GM12878 (cell line): ENCODE results near the gene MST1. TPM values are rescaled to one million over a fixed set of nuclear protein-coding genes. Genes with fewer than 3 reads are reported as not detected.

ENCODE experiments used
- ATAC-seq: fragments of 200-7000 bp; cut with Tn5 transposase; 3 replicates; pipeline ENCODE4 v1.9.1; 2020; ENCODE audit warnings: mild to moderate bottlenecking, moderate library complexity
- BruUV-seq: library from RNA; stranded (reverse); fragments of 400-500 nt; replicated peaks from 2 replicates; lab custom pipeline; 2021; lab: Mats Ljungman, UMichigan
- CTCF ChIA-PET: fragments of 300-600 bp; sonication (Branson Sonifier 250); formaldehyde crosslinking; extraction: SDS; loops from one replicate; lab custom pipeline; 2021; ENCODE audit warnings: inconsistent platforms; lab: Yijun Ruan, JAX
- POLR2A ChIA-PET: fragments of 350-600 bp; formaldehyde crosslinking; extraction: SDS; loops from one replicate; lab custom pipeline; 2021; ENCODE audit warnings: inconsistent platforms; lab: Charles Lee
- RAD21 ChIA-PET: fragments of 300-600 bp; sonication (Branson Sonifier 250); formaldehyde crosslinking; loops from one replicate; lab custom pipeline; 2023; ENCODE audit warnings: antibody characterized with exemption; ENCODE audit not compliant: unreplicated experiment; lab: Charles Lee
- SMC1A ChIA-PET: fragments of 300-600 bp; sonication (Branson Sonifier 250); formaldehyde crosslinking; loops from one replicate; lab custom pipeline; 2023; ENCODE audit not compliant: unreplicated experiment, uncharacterized antibody; lab: Charles Lee
- DNase-seq: peaks from one replicate; pipeline ENCODE4 v3.0.0-alpha.2; 2011; ENCODE audit warnings: low read depth, low spot score
- FAIRE-seq: peaks from 3 replicates; lab custom pipeline; 2011; peaks lifted over from hg19 to GRCh38; lab: Jason Lieb, UNC
- H2AFZ ChIP-seq: 2 replicates; pipeline ENCODE4 v1.6.0; 2011; ENCODE audit warnings: low read depth, low read length, control low read depth; ENCODE audit not compliant: control insufficient read depth
- H3K27ac ChIP-seq: 2 replicates; pipeline ENCODE4 v1.5.1; 2011; ENCODE audit warnings: control low read depth; ENCODE audit not compliant: control insufficient read depth, insufficient read depth
- H3K27me3 ChIP-seq, 2 experiments: replicated peaks in 1 of 2; 2 replicates each; pipeline versions ENCODE4 v1.6.0 to v1.6.1; 2011; ENCODE audit warnings: low read length in 1 of 2; ENCODE audit not compliant: control insufficient read depth in 2 of 2, insufficient read depth in 2 of 2
- H3K36me3 ChIP-seq, 2 experiments: 2 replicates each; pipeline ENCODE4 v1.5.1; 2011; ENCODE audit warnings: low read length in 1 of 2; ENCODE audit not compliant: control insufficient read depth in 2 of 2, insufficient read depth in 2 of 2
- H3K4me1 ChIP-seq: 2 replicates; pipeline ENCODE4 v1.6.1; 2011; ENCODE audit warnings: mild to moderate bottlenecking, low read length, moderate library complexity, mixed read lengths; ENCODE audit not compliant: control insufficient read depth, insufficient read depth
- H3K4me2 ChIP-seq: 2 replicates; pipeline ENCODE4 v1.6.0; 2011; ENCODE audit warnings: control low read depth; ENCODE audit not compliant: control insufficient read depth, insufficient read depth
- H3K4me3 ChIP-seq: fragments of 200-600 bp; sonication (generic); 2 replicates; pipeline ENCODE4 v1.5.1; 2016
- H3K79me2 ChIP-seq: 2 replicates; pipeline ENCODE4 v1.6.0; 2011; ENCODE audit warnings: low read length; ENCODE audit not compliant: control insufficient read depth, insufficient read depth
- H3K9ac ChIP-seq: 2 replicates; pipeline ENCODE4 v1.8.0; 2011; ENCODE audit warnings: low read length, control low read depth, mixed read lengths; ENCODE audit not compliant: control insufficient read depth, insufficient read depth
- H3K9me3 ChIP-seq: replicated peaks from 3 replicates; pipeline ENCODE4 v1.5.1; 2011; ENCODE audit warnings: mild to moderate bottlenecking, low read length; ENCODE audit not compliant: control insufficient read depth, insufficient read depth
- H4K20me1 ChIP-seq: 2 replicates; pipeline ENCODE4 v1.6.0; 2011; ENCODE audit not compliant: control insufficient read depth, insufficient read depth
- CHD4 ChIP-seq: fragments of 200-600 bp; sonication (generic); IDR thresholded peaks from 2 replicates; pipeline ENCODE4 v1.6.1; 2016; ENCODE audit warnings: mild to moderate bottlenecking
- ETV6 ChIP-seq, 2 experiments: fragments of 450-650 bp in 1 of 2; IDR thresholded peaks in 1 of 2; conservative IDR thresholded peaks in 1 of 2; 2 replicates each; pipeline ENCODE4 v1.6.1; 2014; ENCODE audit warnings: antibody characterized with exemption in 1 of 2, borderline replicate concordance in 1 of 2, low read depth in 1 of 2, mild to moderate bottlenecking in 1 of 2, moderate library complexity in 1 of 2
- GATAD2B ChIP-seq: fragments of 450-650 bp; conservative IDR thresholded peaks from 2 replicates; pipeline ENCODE4 v1.6.1; 2017; ENCODE audit warnings: low read depth, mild to moderate bottlenecking, moderate library complexity
- MTA3 ChIP-seq: IDR thresholded peaks from 2 replicates; pipeline ENCODE4 v1.6.1; 2012; ENCODE audit warnings: low read length, inconsistent platforms, borderline replicate concordance
- NBN ChIP-seq: fragments of 450-650 bp; IDR thresholded peaks from 2 replicates; pipeline ENCODE4 v1.6.1; 2016
- NFYB ChIP-seq: IDR thresholded peaks from 2 replicates; pipeline ENCODE4 v1.6.1; 2011; ENCODE audit warnings: low read depth, mild to moderate bottlenecking, low read length, improper control_type of control experiment, moderate library complexity; ENCODE audit not compliant: insufficient read depth
- NR2C2 ChIP-seq: IDR thresholded peaks from 2 replicates; pipeline ENCODE4 v1.6.1; 2011; ENCODE audit warnings: borderline replicate concordance, low read depth; ENCODE audit not compliant: control insufficient read depth, insufficient read length
- TCF3 ChIP-seq: IDR thresholded peaks from 2 replicates; pipeline ENCODE4 v1.6.1; 2012; ENCODE audit warnings: low read depth, mild to moderate bottlenecking, low read length, borderline replicate concordance; ENCODE audit not compliant: insufficient read depth
- ZNF217 ChIP-seq: fragments of 450-650 bp; IDR thresholded peaks from 2 replicates; pipeline ENCODE4 v1.6.1; 2017; ENCODE audit warnings: antibody characterized with exemption, mild to moderate bottlenecking
- WGBS: methylation state at CpG from one replicate; pipeline ENCODE4 v1.1.6; 2016; ENCODE audit warnings: low lambda C conversion rate; ENCODE audit not compliant: insufficient replicate concordance, insufficient coverage; ENCODE audit errors: missing lambda C conversion rate; 5-methylcytosine and 5-hydroxymethylcytosine counted together
- in situ Hi-C: fragments of 300-500 bp; cut with MboI; formaldehyde crosslinking; loops from 9 replicates; pipeline ENCODE4 v1.14.3; 2018; ENCODE audit warnings: mixed read lengths
- intact Hi-C: fragments of 100-400 bp; cut with micrococcal nuclease; formaldehyde crosslinking; loops from one replicate; pipeline ENCODE4 v1.14.2; 2022; ENCODE audit not compliant: unreplicated experiment
- polyA plus RNA-seq, 11 experiments: library from polyadenylated mRNA; depleted of rRNA in 4 of 11; unstranded in 6 of 11; stranded (reverse) in 5 of 11; fragments of >200 nt; fragmentation: Nextera tagmentation in 4 of 11; fragmentation: Illumina TruSeq in 1 of 11; extraction: Ambion mirVana in 4 of 11; extraction: Trizol in 1 of 11; gene quantifications; 1 replicate in 1 of 11; 2 replicates in 10 of 11; pipeline versions ENCODE4 v1.2.1 to v1.2.3, GENCODE V29; 2011 to 2016; ENCODE audit warnings: inconsistent platforms in 2 of 11, missing spikeins in 2 of 11, low read depth in 1 of 11
- total RNA-seq, 4 experiments: library from RNA; depleted of rRNA in 3 of 4; stranded (reverse); fragments of >200 nt in 3 of 4; fragmentation: Illumina TruSeq in 1 of 4; extraction: Trizol in 1 of 4; gene quantifications; 2 replicates each; pipeline versions ENCODE4 v1.2.1 to v1.2.3, GENCODE V29; 2013 to 2021
- TF ChIP-seq, protein P1 (sequence below): IDR thresholded peaks from 2 replicates; pipeline ENCODE4 v1.6.1; 2012; ENCODE audit warnings: improper control_type of control experiment, low read depth, low read length; ENCODE audit not compliant: insufficient replicate concordance
- TF ChIP-seq, protein P2 (sequence below): fragments of 150-350 bp; IDR thresholded peaks from 2 replicates; pipeline ENCODE4 v1.6.1; 2014; ENCODE audit warnings: mild to moderate bottlenecking, low read depth, low read length
- TF ChIP-seq, protein P3 (sequence below): fragments of 450-650 bp; formaldehyde crosslinking; IDR thresholded peaks from 2 replicates; pipeline ENCODE4 v1.4.0; 2022; ENCODE audit warnings: mild to moderate bottlenecking, moderate library complexity

The MST1 gene
- total and polyA plus RNA-seq, 10 of the 15 experiments (the other 5 are each of a cell fraction or from before 2014, with no cell fraction given), result 1.2 to 25.5 (median 4.1) TPM

DNA sequence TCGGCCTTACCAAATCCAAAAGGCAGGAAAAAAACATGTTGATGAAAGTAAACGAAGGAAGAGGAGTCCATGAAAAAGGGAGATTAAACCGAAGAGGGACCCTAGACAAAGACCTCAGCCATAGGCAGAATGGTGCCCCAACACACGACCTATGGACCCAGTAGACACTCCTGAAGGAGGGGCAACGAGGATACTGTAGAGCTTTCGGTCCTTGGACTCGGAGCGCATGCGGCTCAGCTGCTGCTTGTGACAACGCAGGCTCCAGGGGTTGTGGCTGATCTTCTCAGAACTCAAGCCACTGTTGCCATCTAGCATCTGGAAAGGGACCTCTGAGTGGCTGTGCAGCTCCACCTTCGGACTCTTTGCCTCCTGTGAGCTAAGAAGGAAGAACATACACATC, 43.3 kb upstream of the MST1 start (continued):
- no peak for TF ChIP-seq NBN
- TF ChIP-seq, protein P1, sequence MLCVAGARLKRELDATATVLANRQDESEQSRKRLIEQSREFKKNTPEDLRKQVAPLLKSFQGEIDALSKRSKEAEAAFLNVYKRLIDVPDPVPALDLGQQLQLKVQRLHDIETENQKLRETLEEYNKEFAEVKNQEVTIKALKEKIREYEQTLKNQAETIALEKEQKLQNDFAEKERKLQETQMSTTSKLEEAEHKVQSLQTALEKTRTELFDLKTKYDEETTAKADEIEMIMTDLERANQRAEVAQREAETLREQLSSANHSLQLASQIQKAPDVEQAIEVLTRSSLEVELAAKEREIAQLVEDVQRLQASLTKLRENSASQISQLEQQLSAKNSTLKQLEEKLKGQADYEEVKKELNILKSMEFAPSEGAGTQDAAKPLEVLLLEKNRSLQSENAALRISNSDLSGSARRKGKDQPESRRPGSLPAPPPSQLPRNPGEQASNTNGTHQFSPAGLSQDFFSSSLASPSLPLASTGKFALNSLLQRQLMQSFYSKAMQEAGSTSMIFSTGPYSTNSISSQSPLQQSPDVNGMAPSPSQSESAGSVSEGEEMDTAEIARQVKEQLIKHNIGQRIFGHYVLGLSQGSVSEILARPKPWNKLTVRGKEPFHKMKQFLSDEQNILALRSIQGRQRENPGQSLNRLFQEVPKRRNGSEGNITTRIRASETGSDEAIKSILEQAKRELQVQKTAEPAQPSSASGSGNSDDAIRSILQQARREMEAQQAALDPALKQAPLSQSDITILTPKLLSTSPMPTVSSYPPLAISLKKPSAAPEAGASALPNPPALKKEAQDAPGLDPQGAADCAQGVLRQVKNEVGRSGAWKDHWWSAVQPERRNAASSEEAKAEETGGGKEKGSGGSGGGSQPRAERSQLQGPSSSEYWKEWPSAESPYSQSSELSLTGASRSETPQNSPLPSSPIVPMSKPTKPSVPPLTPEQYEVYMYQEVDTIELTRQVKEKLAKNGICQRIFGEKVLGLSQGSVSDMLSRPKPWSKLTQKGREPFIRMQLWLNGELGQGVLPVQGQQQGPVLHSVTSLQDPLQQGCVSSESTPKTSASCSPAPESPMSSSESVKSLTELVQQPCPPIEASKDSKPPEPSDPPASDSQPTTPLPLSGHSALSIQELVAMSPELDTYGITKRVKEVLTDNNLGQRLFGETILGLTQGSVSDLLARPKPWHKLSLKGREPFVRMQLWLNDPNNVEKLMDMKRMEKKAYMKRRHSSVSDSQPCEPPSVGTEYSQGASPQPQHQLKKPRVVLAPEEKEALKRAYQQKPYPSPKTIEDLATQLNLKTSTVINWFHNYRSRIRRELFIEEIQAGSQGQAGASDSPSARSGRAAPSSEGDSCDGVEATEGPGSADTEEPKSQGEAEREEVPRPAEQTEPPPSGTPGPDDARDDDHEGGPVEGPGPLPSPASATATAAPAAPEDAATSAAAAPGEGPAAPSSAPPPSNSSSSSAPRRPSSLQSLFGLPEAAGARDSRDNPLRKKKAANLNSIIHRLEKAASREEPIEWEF, result no peak

DNA sequence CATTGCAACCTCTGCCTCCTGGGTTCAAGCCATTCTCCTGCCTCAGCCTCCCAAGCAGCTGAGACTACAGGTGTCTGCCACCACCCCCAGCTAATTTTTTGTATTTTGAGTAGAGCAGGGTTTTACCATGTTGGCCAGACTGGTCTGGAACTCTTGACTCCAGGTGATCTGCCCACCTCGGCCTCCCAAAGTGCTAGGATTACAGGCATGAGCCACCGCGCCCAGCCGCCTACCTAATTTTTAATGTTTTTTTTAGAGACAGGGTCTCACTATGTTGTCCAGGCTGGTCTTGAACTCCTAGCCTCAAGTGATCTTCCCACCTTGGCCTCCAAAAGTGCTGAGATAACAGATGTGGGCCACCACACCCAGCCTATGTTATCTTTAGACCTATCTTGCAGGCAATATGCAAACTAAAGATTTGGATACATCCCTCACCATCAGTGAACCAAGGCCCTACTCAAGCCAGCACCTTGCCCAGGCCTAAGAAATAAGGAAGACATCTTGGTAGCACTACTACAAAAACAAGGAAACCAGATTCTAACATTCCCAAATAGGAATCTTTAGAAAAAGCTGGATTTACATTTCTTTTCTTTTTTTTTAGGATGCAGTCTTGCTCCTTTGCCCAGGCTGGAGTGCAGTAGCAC, 40.8 kb upstream of the MST1 start:
- no peak for ATAC-seq
- Histone ChIP-seq H3K9ac (no peak overlapping the region), H2AFZ (no peak overlapping the region), H3K4me3 (no peak overlapping the region), H4K20me1 (no peaks in the 10 kb centered on the region), H3K4me1 (no peaks in the 10 kb centered on the region; the same call in 1 of the 2 replicates), H3K4me2 (no peak overlapping the region), H3K36me3 (peaks cover 0 to 21% of the 10 kb centered on the region in 2 experiments), H3K27ac (no peak overlapping the region), H3K79me2 (no peaks in the 10 kb centered on the region), H3K27me3 (no peaks in the 10 kb centered on the region), H3K9me3 (no peaks in the 10 kb centered on the region)
- CTCF ChIA-PET, result interaction anchor here (1.4 kb wide), 1 partner anchor 15 kb away, joined by 7 read pairs; no protein-coding TSS in a partner anchor
- POLR2A ChIA-PET, result no interaction called here
- SMC1A ChIA-PET, result no interaction called here
- FAIRE-seq, result no peak
- no peak for DNase-seq
- WGBS, result 100% methylated on average over 4 of the region's 4 CpGs
- RAD21 ChIA-PET, result no interaction called here
- in situ Hi-C loops, result no loop called here
- intact Hi-C loops, result no loop called here
- no TSS peak for BruUV-seq
- TF ChIP-seq, protein P2, sequence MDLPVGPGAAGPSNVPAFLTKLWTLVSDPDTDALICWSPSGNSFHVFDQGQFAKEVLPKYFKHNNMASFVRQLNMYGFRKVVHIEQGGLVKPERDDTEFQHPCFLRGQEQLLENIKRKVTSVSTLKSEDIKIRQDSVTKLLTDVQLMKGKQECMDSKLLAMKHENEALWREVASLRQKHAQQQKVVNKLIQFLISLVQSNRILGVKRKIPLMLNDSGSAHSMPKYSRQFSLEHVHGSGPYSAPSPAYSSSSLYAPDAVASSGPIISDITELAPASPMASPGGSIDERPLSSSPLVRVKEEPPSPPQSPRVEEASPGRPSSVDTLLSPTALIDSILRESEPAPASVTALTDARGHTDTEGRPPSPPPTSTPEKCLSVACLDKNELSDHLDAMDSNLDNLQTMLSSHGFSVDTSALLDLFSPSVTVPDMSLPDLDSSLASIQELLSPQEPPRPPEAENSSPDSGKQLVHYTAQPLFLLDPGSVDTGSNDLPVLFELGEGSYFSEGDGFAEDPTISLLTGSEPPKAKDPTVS, result no peak
- TF ChIP-seq ETV6 (conservative IDR thresholded peaks at IDR 0.05 in 1 of 2, IDR thresholded peaks at IDR 0.05 in 1 of 2; ENCODE audit: borderline replicate concordance in 1 of 2, low read depth in 1 of 2) (no peak), MTA3 (no peak), NR2C2 (no peak), ZNF217 (no peak), NFYB (no peak), GATAD2B (no peak), TCF3 (no peak), CHD4 (no peak)
- TF ChIP-seq, protein P3, sequence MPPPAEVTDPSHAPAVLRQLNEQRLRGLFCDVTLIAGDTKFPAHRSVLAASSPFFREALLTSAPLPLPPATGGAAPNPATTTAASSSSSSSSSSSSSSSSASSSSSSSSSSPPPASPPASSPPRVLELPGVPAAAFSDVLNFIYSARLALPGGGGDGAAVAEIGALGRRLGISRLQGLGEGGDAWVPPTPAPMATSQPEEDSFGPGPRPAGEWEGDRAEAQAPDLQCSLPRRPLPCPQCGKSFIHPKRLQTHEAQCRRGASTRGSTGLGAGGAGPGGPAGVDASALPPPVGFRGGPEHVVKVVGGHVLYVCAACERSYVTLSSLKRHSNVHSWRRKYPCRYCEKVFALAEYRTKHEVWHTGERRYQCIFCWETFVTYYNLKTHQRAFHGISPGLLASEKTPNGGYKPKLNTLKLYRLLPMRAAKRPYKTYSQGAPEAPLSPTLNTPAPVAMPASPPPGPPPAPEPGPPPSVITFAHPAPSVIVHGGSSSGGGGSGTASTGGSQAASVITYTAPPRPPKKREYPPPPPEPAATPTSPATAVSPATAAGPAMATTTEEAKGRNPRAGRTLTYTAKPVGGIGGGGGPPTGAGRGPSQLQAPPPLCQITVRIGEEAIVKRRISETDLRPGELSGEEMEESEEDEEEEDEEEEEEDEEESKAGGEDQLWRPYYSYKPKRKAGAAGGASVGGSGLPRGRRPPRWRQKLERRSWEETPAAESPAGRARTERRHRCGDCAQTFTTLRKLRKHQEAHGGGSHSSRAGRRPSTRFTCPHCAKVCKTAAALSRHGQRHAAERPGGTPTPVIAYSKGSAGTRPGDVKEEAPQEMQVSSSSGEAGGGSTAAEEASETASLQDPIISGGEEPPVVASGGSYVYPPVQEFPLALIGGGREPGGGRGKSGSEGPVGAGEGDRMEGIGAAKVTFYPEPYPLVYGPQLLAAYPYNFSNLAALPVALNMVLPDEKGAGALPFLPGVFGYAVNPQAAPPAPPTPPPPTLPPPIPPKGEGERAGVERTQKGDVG (CRISPR knock-in tag), result no peak
